Neural progenitor cell (in vitro differentiated cells): ENCODE results near the gene METTL6. TPM values are rescaled to one million over a fixed set of nuclear protein-coding genes. Genes with fewer than 3 reads are reported as not detected.

ENCODE experiments used
- DNase-seq: peaks from one replicate; pipeline ENCODE4 v3.0.0-alpha.2; 2016; ENCODE audit warnings: low spot score
- H2AFZ ChIP-seq: fragments of 200-600 bp; sonication (generic); replicated peaks from 2 replicates; pipeline ENCODE4 v1.6.1; 2016; ENCODE audit warnings: antibody characterized with exemption
- H3F3A ChIP-seq: fragments of 200-600 bp; sonication (generic); 2 replicates; pipeline ENCODE4 v1.6.1; 2016; ENCODE audit warnings: antibody characterized with exemption, low read depth
- H3K27ac ChIP-seq: fragments of 200-600 bp; sonication (generic); 2 replicates; pipeline ENCODE4 v1.5.1; 2016; ENCODE audit warnings: mild to moderate bottlenecking
- H3K27me3 ChIP-seq: fragments of 200-600 bp; sonication (generic); 2 replicates; pipeline ENCODE4 v1.6.1; 2016; ENCODE audit warnings: mild to moderate bottlenecking, moderate library complexity
- H3K36me3 ChIP-seq: fragments of 200-600 bp; sonication (generic); 2 replicates; pipeline ENCODE4 v1.5.1; 2016
- H3K4me1 ChIP-seq: fragments of 200-600 bp; sonication (generic); 2 replicates; pipeline ENCODE4 v1.6.1; 2016; ENCODE audit warnings: mixed run types
- H3K4me2 ChIP-seq: fragments of 200-600 bp; sonication (generic); 2 replicates; pipeline ENCODE4 v1.6.1; 2016
- H3K4me3 ChIP-seq: fragments of 200-600 bp; sonication (generic); 2 replicates; pipeline ENCODE4 v1.5.1; 2016
- H3K79me2 ChIP-seq: fragments of 200-600 bp; sonication (generic); 2 replicates; pipeline ENCODE4 v1.6.1; 2016; ENCODE audit warnings: low read depth
- H3K9ac ChIP-seq: fragments of 200-600 bp; sonication (generic); 2 replicates; pipeline ENCODE4 v1.6.1; 2016
- H3K9me3 ChIP-seq: fragments of 200-600 bp; sonication (generic); 2 replicates; pipeline ENCODE4 v1.5.1; 2016; ENCODE audit warnings: low read depth
- H4K20me1 ChIP-seq: fragments of 200-600 bp; sonication (generic); 2 replicates; pipeline ENCODE4 v1.6.1; 2016; ENCODE audit warnings: low read depth
- H3K27ac Mint-ChIP-seq: 3 replicates; pipeline ENCODE4 v1.8.0; 2021; ENCODE audit warnings: mixed read lengths
- H3K27me3 Mint-ChIP-seq: 2 replicates; pipeline ENCODE4 v1.8.0; 2022; ENCODE audit warnings: low read depth, mild to moderate bottlenecking, inconsistent platforms, moderate library complexity, mixed read lengths; ENCODE audit not compliant: insufficient read depth
- H3K36me3 Mint-ChIP-seq: 3 replicates; pipeline ENCODE4 v1.8.0; 2021; ENCODE audit warnings: mixed read lengths
- H3K4me1 Mint-ChIP-seq: 3 replicates; pipeline ENCODE4 v1.8.0; 2021; ENCODE audit warnings: mixed read lengths
- H3K4me3 Mint-ChIP-seq: 3 replicates; pipeline ENCODE4 v1.8.0; 2021; ENCODE audit warnings: mild to moderate bottlenecking, moderate library complexity, mixed read lengths
- H3K9me3 Mint-ChIP-seq: 3 replicates; pipeline ENCODE4 v1.8.0; 2020; ENCODE audit warnings: mixed read lengths
- CTCF ChIP-seq: fragments of 200-600 bp; sonication (generic); IDR thresholded peaks from 2 replicates; pipeline ENCODE4 v1.5.1; 2017; ENCODE audit warnings: antibody characterized with exemption, mild to moderate bottlenecking
- EZH2 ChIP-seq: fragments of 200-600 bp; sonication (generic); IDR thresholded peaks from 2 replicates; pipeline ENCODE4 v1.6.1; 2017; ENCODE audit warnings: antibody characterized with exemption, mild to moderate bottlenecking, moderate library complexity
- EZH2phosphoT487 ChIP-seq: fragments of 200-600 bp; sonication (generic); IDR thresholded peaks from 2 replicates; pipeline ENCODE4 v1.6.1; 2017; ENCODE audit warnings: antibody characterized with exemption
- total RNA-seq: library from RNA; depleted of rRNA; stranded (reverse); fragments of >200 nt; gene quantifications from 2 replicates; pipeline ENCODE4 v1.2.3, GENCODE V29; 2015; ENCODE audit warnings: low replicate concordance

The METTL6 gene
- total RNA-seq, 1 donor from 2014 or later, result 34.9 TPM

- Histone ChIP-seq H3K4me3 (no peak overlapping the region), H3K27ac (no peak overlapping the region), H4K20me1 (no peaks in the 10 kb centered on the region), H3F3A (no peaks in the 10 kb centered on the region), H3K4me2 (no peak overlapping the region), H3K4me1 (no peaks in the 10 kb centered on the region), H3K9ac (no peak overlapping the region), H3K79me2 (no peaks in the 10 kb centered on the region), H3K27me3 (no peaks in the 10 kb centered on the region), H2AFZ (no peak overlapping the region), H3K9me3 (no peaks in the 10 kb centered on the region), H3K36me3 (peaks cover 11% of the 10 kb centered on the region)
- H3K36me3 Mint-ChIP-seq, result peaks cover 19% of the 10 kb centered on the region
- DNase-seq, result no peak
- no peaks in the 10 kb centered on the region for H3K4me1 Mint-ChIP-seq
- no peak for TF ChIP-seq CTCF
- TF ChIP-seq EZH2, result no peak
- no peak for TF ChIP-seq EZH2phosphoT487
- H3K4me3 Mint-ChIP-seq, result no peak overlapping the region
- no peak overlapping the region for H3K27ac Mint-ChIP-seq
- H3K27me3 Mint-ChIP-seq, result no peaks in the 10 kb centered on the region
- no peaks in the 10 kb centered on the region for H3K9me3 Mint-ChIP-seq
Observed at GRCh38 chr3:15409239-15409638, 18.1 kb downstream of the METTL6 start.

- no peaks in the 10 kb centered on the region for H3K36me3 ChIP-seq
- no peak for TF ChIP-seq EZH2phosphoT487
- TF ChIP-seq CTCF, result peak; percentile 82
- no peaks in the 10 kb centered on the region for H3F3A ChIP-seq
- H3K27me3 Mint-ChIP-seq, result no peaks in the 10 kb centered on the region
- no peak overlapping the region for H3K4me3 Mint-ChIP-seq
- no peaks in the 10 kb centered on the region for H4K20me1 ChIP-seq
- H3K9me3 ChIP-seq, result no peaks in the 10 kb centered on the region
- H3K4me1 Mint-ChIP-seq, result no peaks in the 10 kb centered on the region
- H3K27ac ChIP-seq, result no peak overlapping the region
- H3K27ac Mint-ChIP-seq, result no peak overlapping the region
- H3K36me3 Mint-ChIP-seq, result peaks cover 10% of the 10 kb centered on the region
- no peak overlapping the region for H2AFZ ChIP-seq
- no peaks in the 10 kb centered on the region for H3K4me1 ChIP-seq
- H3K9me3 Mint-ChIP-seq, result no peaks in the 10 kb centered on the region
- DNase-seq, result peak; percentile 70
- no peak overlapping the region for H3K4me3 ChIP-seq
- no peak overlapping the region for H3K4me2 ChIP-seq
- H3K79me2 ChIP-seq, result no peaks in the 10 kb centered on the region
- H3K9ac ChIP-seq, result no peak overlapping the region
- H3K27me3 ChIP-seq, result no peaks in the 10 kb centered on the region
Observed at GRCh38 chr3:15405448-15406050, 21.8 kb downstream of the METTL6 start.

- Histone ChIP-seq H2AFZ (no peak overlapping the region), H3K9me3 (no peaks in the 10 kb centered on the region), H3K36me3 (no peaks in the 10 kb centered on the region), H3K4me3 (no peak overlapping the region), H3K4me2 (no peak overlapping the region), H3K4me1 (no peaks in the 10 kb centered on the region), H3K79me2 (no peaks in the 10 kb centered on the region), H3K27ac (no peak overlapping the region), H4K20me1 (no peaks in the 10 kb centered on the region), H3F3A (no peaks in the 10 kb centered on the region), H3K27me3 (no peaks in the 10 kb centered on the region), H3K9ac (no peak overlapping the region)
- Mint-ChIP-seq H3K4me3 (no peak overlapping the region), H3K9me3 (no peaks in the 10 kb centered on the region), H3K36me3 (peaks cover 6% of the 10 kb centered on the region), H3K4me1 (no peaks in the 10 kb centered on the region), H3K27me3 (no peaks in the 10 kb centered on the region), H3K27ac (no peak overlapping the region)
- DNase-seq, result no peak
- TF ChIP-seq EZH2phosphoT487 (no peak), EZH2 (no peak), CTCF (no peak)
Observed at GRCh38 chr3:15404767-15405166, 22.6 kb downstream of the METTL6 start.
